HL-60 (cell line): ENCODE data around the gene TMCO2.

Experiments
- CTCF ChIP-seq: IDR thresholded peaks from one replicate; pipeline ENCODE4 v1.5.1; 2011; ENCODE audit warnings: low read length, control low read depth, inconsistent platforms; ENCODE audit not compliant: insufficient read depth
- POLR2AphosphoS5 ChIP-seq: IDR thresholded peaks from 2 replicates; pipeline ENCODE4 v1.6.1; 2012; ENCODE audit warnings: low read depth
- REST ChIP-seq: IDR thresholded peaks from 2 replicates; pipeline ENCODE4 v1.6.1; 2012; ENCODE audit warnings: low read depth; ENCODE audit not compliant: insufficient replicate concordance

GRCh38 chr1:40291293-40291692 is 43.6 kb downstream of the TMCO2 start:
- TF ChIP-seq REST, result no peak
- no peak for TF ChIP-seq CTCF
- TF ChIP-seq POLR2AphosphoS5, result no peak
